Astrocyte of the spinal cord (primary cell): ENCODE data around the gene DMXL1.

Experiments used
- DNase-seq: peaks from one replicate; pipeline ENCODE4 v3.0.0; 2011; ENCODE audit warnings: low read depth, low spot score
- H3K4me3 ChIP-seq: 2 replicates; pipeline ENCODE4 v1.5.1; 2011; ENCODE audit warnings: low read depth, mild to moderate bottlenecking, low read length, moderate library complexity
- CTCF ChIP-seq: IDR thresholded peaks from 2 replicates; pipeline ENCODE4 v1.5.1; 2012; ENCODE audit warnings: low read depth, mild to moderate bottlenecking, low read length, inconsistent platforms
- in situ Hi-C: cut with HindIII; loops from 2 replicates; pipeline ENCODE4 v1.10.0; 2017; ENCODE audit warnings: low sequenced_read_pairs

The DMXL1 gene

GRCh38 chr5:119212676-119213075, 141.8 kb downstream of the DMXL1 start:
- TF ChIP-seq CTCF: no peak
- in situ Hi-C loops: no loop called here
- no peak for DNase-seq

GRCh38 chr5:119217183-119217582, 146.3 kb downstream of the DMXL1 start:
- no peak overlapping the region for H3K4me3 ChIP-seq
- no peak for DNase-seq
- in situ Hi-C loops: no loop called here
- no peak for TF ChIP-seq CTCF

More at GRCh38 chr5:119212676-119213075, 141.8 kb downstream of the DMXL1 start:
- no peak overlapping the region for H3K4me3 ChIP-seq

GRCh38 chr5:119218830-119219782, 148.2 kb downstream of the DMXL1 start:
- no peak overlapping the region for H3K4me3 ChIP-seq
- in situ Hi-C loops: no loop called here
- peak; percentile 10 for DNase-seq

GRCh38 chr5:119220576-119221197, 149.8 kb downstream of the DMXL1 start:
- no peak for TF ChIP-seq CTCF
- no peak overlapping the region for H3K4me3 ChIP-seq
- in situ Hi-C loops: no loop called here
- DNase-seq: no peak

More at GRCh38 chr5:119218830-119219782, 148.2 kb downstream of the DMXL1 start:
- TF ChIP-seq CTCF: no peak

GRCh38 chr5:119221330-119221729, 150.4 kb downstream of the DMXL1 start:
- H3K4me3 ChIP-seq: no peak overlapping the region
- DNase-seq: no peak
- in situ Hi-C loops: no loop called here
- TF ChIP-seq CTCF: no peak

GRCh38 chr5:119229950-119230349, 159.1 kb downstream of the DMXL1 start:
- H3K4me3 ChIP-seq: no peak overlapping the region
- TF ChIP-seq CTCF: no peak
- DNase-seq: no peak
- in situ Hi-C loops: no loop called here
